Natural killer cell (primary cell): ENCODE measurements around the gene PCSK5. TPM values are rescaled to one million over a fixed set of nuclear protein-coding genes. Genes with fewer than 3 reads are reported as not detected.

ENCODE experiments used
- ATAC-seq, 3 donors: fragments of 150-1000 bp in 2 of 3; fragments of 200-7000 bp in 1 of 3; cut with Tn5 transposase; 1 replicate in 1 of 3; 2 replicates in 2 of 3; pipeline ENCODE4 v1.10.0; 2021; ENCODE audit warnings: mild to moderate bottlenecking in 2 of 3, moderate library complexity in 2 of 3
- DNase-seq, 2 donors: peaks; one replicate each; pipeline versions ENCODE4 v3.0.0 to v3.0.0-alpha.2; 2013 to 2021; ENCODE audit warnings: mixed read lengths in 1 of 2
- H3K27ac ChIP-seq: one replicate; pipeline ENCODE4 v1.5.1; 2013; ENCODE audit warnings: mild to moderate bottlenecking, low read length
- H3K27me3 ChIP-seq: one replicate; pipeline ENCODE4 v1.6.1; 2013; ENCODE audit warnings: low read length; ENCODE audit not compliant: control insufficient read depth, insufficient read depth
- H3K36me3 ChIP-seq: one replicate; pipeline ENCODE4 v1.6.1; 2013; ENCODE audit warnings: low read length; ENCODE audit not compliant: control insufficient read depth, insufficient read depth
- H3K4me1 ChIP-seq: one replicate; pipeline ENCODE4 v1.6.1; 2013; ENCODE audit warnings: low read length; ENCODE audit not compliant: control insufficient read depth, insufficient read depth
- H3K4me3 ChIP-seq: one replicate; pipeline ENCODE4 v1.5.1; 2013; ENCODE audit warnings: low read length
- H3K9me3 ChIP-seq: one replicate; pipeline ENCODE4 v1.6.1; 2013; ENCODE audit warnings: low read length; ENCODE audit not compliant: control insufficient read depth, insufficient read depth
- H3K27ac Mint-ChIP-seq, 2 donors: one replicate each; pipeline ENCODE4 v1.8.0; 2022; ENCODE audit warnings: mild to moderate bottlenecking in 2 of 2, mixed read lengths in 2 of 2, moderate library complexity in 1 of 2
- H3K27me3 Mint-ChIP-seq, 2 donors: one replicate each; pipeline ENCODE4 v1.8.0; 2022; ENCODE audit warnings: low read depth in 2 of 2, mixed read lengths in 2 of 2
- H3K36me3 Mint-ChIP-seq: one replicate; pipeline ENCODE4 v1.8.0; 2022; ENCODE audit warnings: mixed read lengths
- H3K4me1 Mint-ChIP-seq, 2 donors: one replicate each; pipeline ENCODE4 v1.8.0; 2022; ENCODE audit warnings: mixed read lengths in 2 of 2
- H3K4me3 Mint-ChIP-seq: one replicate; pipeline ENCODE4 v1.8.0; 2022; ENCODE audit warnings: mild to moderate bottlenecking, moderate library complexity, mixed read lengths
- H3K9me3 Mint-ChIP-seq, 2 donors: one replicate each; pipeline ENCODE4 v1.8.0; 2022; ENCODE audit warnings: mixed read lengths in 2 of 2
- CTCF ChIP-seq: fragments of 200-600 bp; IDR thresholded peaks from one replicate; pipeline ENCODE4 v1.8.0; 2022; ENCODE audit warnings: antibody characterized with exemption
- WGBS: methylation state at CpG from one replicate; pipeline ENCODE4 v1.1.7; 2013; ENCODE audit warnings: missing lambda C conversion rate; ENCODE audit not compliant: insufficient coverage; 5-methylcytosine and 5-hydroxymethylcytosine counted together
- intact Hi-C: fragments of 100-400 bp; cut with micrococcal nuclease; formaldehyde crosslinking; loops from one replicate; pipeline ENCODE4 v1.14.2; 2022
- total RNA-seq, 4 donors: library from RNA; stranded (reverse); fragments of 120-200 nt in 1 of 4; gene quantifications; one replicate each; pipeline versions ENCODE4 v1.2.3 to v1.2.4, GENCODE V29; 2013 to 2022

PCSK5 gene
- total RNA-seq, 3 donors from 2014 or later (not counting 1 experiment from before 2014, with no cell fraction given), result 2.4 to 13.2 (median 5.7) TPM

DNA sequence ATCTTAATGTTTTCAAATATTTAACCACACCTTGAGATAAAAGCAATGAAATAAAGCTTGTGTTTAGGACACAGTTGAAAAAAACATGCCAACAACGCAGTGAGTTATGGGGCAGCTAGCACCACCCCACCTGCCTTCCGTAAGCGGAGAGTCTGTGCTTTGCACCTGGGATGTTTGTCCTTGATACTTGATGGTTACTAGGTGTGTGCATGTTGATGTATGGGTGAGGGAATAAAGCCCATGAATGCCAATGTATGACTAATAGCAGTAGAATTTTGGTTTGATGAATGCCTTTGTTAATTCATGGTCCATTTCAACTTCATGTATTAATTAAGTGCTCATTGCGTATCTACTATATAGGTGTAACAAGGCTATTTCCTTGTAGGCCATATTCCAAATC is 74.0 kb downstream of the PCSK5 start:
- WGBS, result 93% methylated on average over 4 of the region's 4 CpGs
- H3K9me3 Mint-ChIP-seq, result no peaks in the 10 kb centered on the region
- no peak for TF ChIP-seq CTCF

GRCh38 chr9:75965231-75965630 is 74.8 kb downstream of the PCSK5 start:
- DNase-seq (no peak), ATAC-seq (no peak)
- no peaks in the 10 kb centered on the region for H3K4me1 ChIP-seq
- H3K27me3 ChIP-seq, result no peaks in the 10 kb centered on the region
- no peaks in the 10 kb centered on the region for H3K36me3 ChIP-seq
- no peaks in the 10 kb centered on the region for H3K27me3 Mint-ChIP-seq
- no peak overlapping the region for H3K4me3 Mint-ChIP-seq
- H3K9me3 Mint-ChIP-seq, result no peaks in the 10 kb centered on the region
- H3K27ac Mint-ChIP-seq, result no peak overlapping the region
- H3K36me3 Mint-ChIP-seq, result no peaks in the 10 kb centered on the region
- intact Hi-C loops, result no loop called here
- WGBS, result 90% methylated on average over 4 of the region's 4 CpGs
- no peak for TF ChIP-seq CTCF
- no peak overlapping the region for H3K4me3 ChIP-seq
- no peak overlapping the region for H3K27ac ChIP-seq
- peaks cover 4 to 9% of the 10 kb centered on the region in 2 donors for H3K4me1 Mint-ChIP-seq
- H3K9me3 ChIP-seq, result no peaks in the 10 kb centered on the region

More for the DNA sequence above, 74.0 kb downstream of the PCSK5 start:
- intact Hi-C loops, result no loop called here
- H3K4me3 ChIP-seq, result no peak overlapping the region
- H3K36me3 Mint-ChIP-seq, result no peaks in the 10 kb centered on the region
- H3K27ac Mint-ChIP-seq, result no peak overlapping the region
- H3K27me3 ChIP-seq, result no peaks in the 10 kb centered on the region
- no peaks in the 10 kb centered on the region for H3K4me1 ChIP-seq
- ATAC-seq, result no peak
- no peak for DNase-seq
- H3K27me3 Mint-ChIP-seq, result no peaks in the 10 kb centered on the region
- H3K36me3 ChIP-seq, result no peaks in the 10 kb centered on the region
- H3K4me3 Mint-ChIP-seq, result no peak overlapping the region
- H3K9me3 ChIP-seq, result no peaks in the 10 kb centered on the region
- peaks cover 4 to 9% of the 10 kb centered on the region in 2 donors for H3K4me1 Mint-ChIP-seq
- no peak overlapping the region for H3K27ac ChIP-seq

DNA sequence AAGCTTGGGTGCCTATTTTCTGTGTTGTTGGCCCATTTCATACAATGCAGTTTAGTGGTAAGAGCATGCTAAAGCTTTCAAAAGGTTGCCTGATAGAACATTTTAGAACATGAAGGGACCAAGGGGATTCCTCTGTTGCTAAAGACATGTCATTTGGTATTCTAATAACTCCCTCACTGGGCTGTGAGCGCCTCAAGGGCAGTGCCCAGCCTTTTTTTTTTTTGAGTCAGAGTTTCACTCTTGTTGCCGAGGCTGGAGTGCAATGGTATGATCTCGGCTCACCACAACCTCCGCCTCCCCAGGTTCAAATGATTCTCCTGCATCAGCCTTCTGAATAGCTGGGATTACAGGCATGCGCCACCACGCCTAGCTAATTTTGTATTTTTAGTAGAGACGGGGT is 77.1 kb downstream of the PCSK5 start:
- intact Hi-C loops, result no loop called here
- Histone ChIP-seq H3K36me3 (no peaks in the 10 kb centered on the region), H3K9me3 (no peaks in the 10 kb centered on the region), H3K27ac (no peak overlapping the region), H3K4me3 (no peak overlapping the region), H3K27me3 (no peaks in the 10 kb centered on the region), H3K4me1 (no peaks in the 10 kb centered on the region)
- Mint-ChIP-seq H3K27me3 (no peaks in the 10 kb centered on the region), H3K4me3 (no peak overlapping the region), H3K27ac (no peak overlapping the region), H3K36me3 (no peaks in the 10 kb centered on the region), H3K4me1 (peaks cover 0 to 4% of the 10 kb centered on the region in 2 donors), H3K9me3 (no peaks in the 10 kb centered on the region)
- ATAC-seq (no peak), DNase-seq (no peak)
- WGBS, result 93% methylated on average over 7 of the region's 7 CpGs
- no peak for TF ChIP-seq CTCF

DNA sequence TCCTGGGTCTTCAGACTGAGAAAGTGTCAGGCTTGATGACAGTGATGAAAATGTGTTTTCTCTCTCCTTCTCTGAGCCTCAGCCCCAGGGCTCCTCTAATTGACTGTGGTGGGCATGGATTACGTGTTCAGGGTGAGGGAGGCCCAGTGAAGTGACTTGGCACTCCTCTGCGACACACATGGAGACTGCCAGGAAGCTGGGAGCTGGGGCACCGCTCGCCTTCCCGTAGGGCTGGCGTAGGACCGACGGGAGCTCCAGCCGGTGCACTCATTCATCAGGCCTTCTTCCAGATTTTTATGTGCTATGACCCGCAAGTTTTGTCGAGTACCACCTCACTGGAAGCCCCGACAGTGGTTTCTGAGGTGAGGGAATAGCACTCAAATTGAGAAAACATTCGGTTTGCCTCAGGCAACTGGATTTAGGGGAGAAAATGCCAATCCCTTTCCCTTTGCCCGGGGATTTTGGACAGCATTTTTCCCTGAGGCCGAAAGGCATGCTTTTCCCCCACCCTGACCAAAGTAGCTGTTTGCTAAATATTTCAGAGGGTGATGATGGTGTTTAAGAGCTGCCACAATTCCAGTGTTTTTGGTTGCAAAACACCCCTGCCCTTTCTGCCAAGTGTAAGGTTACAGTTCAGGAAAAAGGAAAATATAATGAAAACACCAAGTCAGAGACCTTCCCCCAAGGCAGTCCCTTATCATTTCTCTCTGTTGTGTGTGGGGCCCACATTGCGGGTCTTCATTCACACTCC is 83.7 kb downstream of the PCSK5 start:
- H3K4me3 ChIP-seq, result no peak overlapping the region
- no peaks in the 10 kb centered on the region for H3K9me3 ChIP-seq
- no peak for TF ChIP-seq CTCF
- DNase-seq, result no peak
- no peaks in the 10 kb centered on the region for H3K27me3 ChIP-seq
- Mint-ChIP-seq H3K27me3 (no peaks in the 10 kb centered on the region), H3K36me3 (no peaks in the 10 kb centered on the region), H3K4me3 (no peak overlapping the region), H3K4me1 (peaks cover 0 to 5% of the 10 kb centered on the region in 2 donors), H3K27ac (no peak overlapping the region), H3K9me3 (no peaks in the 10 kb centered on the region)
- no peak for ATAC-seq
- intact Hi-C loops, result no loop called here
- H3K27ac ChIP-seq, result no peak overlapping the region
- no peaks in the 10 kb centered on the region for H3K36me3 ChIP-seq
- no peaks in the 10 kb centered on the region for H3K4me1 ChIP-seq
- 93% methylated on average over 14 of the region's 16 CpGs for WGBS
